Skeletal muscle satellite cell (primary cell): Measurements from ENCODE around the gene ZNF432.

ENCODE experiments used
- H3K27me3 ChIP-seq: 2 replicates; pipeline ENCODE4 v1.7.0; 2013; ENCODE audit warnings: low read length; ENCODE audit not compliant: control insufficient read depth, insufficient read depth
- H3K36me3 ChIP-seq: 2 replicates; pipeline ENCODE4 v1.7.0; 2013; ENCODE audit warnings: mild to moderate bottlenecking, control low read depth, low read length; ENCODE audit not compliant: insufficient read depth
- H3K4me1 ChIP-seq: 2 replicates; pipeline ENCODE4 v1.7.0; 2013; ENCODE audit warnings: low read length; ENCODE audit not compliant: control insufficient read depth, insufficient read depth
- H3K4me2 ChIP-seq: 2 replicates; pipeline ENCODE4 v1.7.0; 2013; ENCODE audit warnings: mild to moderate bottlenecking, low read length
- H3K4me3 ChIP-seq: 2 replicates; pipeline ENCODE4 v1.7.0; 2013; ENCODE audit warnings: low read length
- H3K9ac ChIP-seq: 2 replicates; pipeline ENCODE4 v1.7.0; 2013; ENCODE audit warnings: mild to moderate bottlenecking, low read depth, low read length, moderate library complexity
- H3K9me3 ChIP-seq: replicated peaks from 2 replicates; pipeline ENCODE4 v1.7.0; 2013; ENCODE audit warnings: mild to moderate bottlenecking, control low read depth, low read length

The ZNF432 gene

DNA sequence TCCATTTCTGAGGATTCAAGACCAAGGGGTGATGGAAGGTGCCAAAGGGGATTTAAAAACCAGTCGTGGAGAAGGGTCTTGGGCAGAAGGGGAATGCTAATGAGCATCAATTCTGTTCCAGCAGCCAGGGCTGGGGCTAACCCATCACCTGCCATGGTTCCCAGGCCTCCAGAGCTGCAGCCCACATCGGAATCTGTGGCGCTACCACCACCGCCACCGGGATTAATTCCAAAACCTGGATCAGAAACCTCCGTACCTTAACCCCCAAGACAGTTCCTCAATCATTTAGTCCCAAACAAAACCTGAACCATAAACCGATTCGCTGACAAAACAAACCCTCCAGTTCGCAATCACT lies 41.2 kb downstream of the ZNF432 start:
- peak overlapping the region; percentile 90 for H3K9ac ChIP-seq
- peak overlapping the region; percentile 98 for H3K4me3 ChIP-seq
- no peaks in the 10 kb centered on the region for H3K4me1 ChIP-seq

DNA sequence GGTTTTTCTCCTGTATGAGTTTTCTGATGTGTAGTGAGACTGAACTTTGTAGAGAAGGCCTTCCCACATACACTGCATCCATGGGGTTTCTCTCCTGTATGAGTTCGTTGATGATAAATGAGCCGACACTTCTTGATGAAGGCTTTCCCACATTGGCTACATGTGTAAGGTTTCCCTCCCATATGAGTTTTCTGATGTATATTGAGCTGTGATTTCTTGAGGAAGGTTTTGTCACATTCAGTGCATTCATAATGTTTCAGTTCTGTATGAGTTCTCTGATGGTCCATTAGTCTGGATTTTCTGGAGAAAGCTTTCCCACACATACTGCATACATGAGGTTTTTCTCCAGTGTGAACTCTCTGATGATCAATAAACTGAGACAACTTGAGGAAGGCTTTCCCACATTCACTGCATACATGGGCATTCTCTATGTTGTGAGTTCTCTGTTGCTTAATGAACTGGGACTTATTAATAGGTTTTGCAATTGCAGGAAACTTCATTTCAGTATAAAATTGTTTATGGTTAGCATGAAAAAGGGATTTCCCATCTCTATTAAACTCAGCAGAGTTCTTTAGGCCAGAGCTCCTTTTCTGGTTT lies 54.5 kb downstream of the ZNF432 start:
- Histone ChIP-seq H3K4me1 (no peaks in the 10 kb centered on the region), H3K4me3 (no peak overlapping the region), H3K9me3 (peaks cover 55% of the 10 kb centered on the region), H3K36me3 (peaks cover 65% of the 10 kb centered on the region), H3K27me3 (no peaks in the 10 kb centered on the region), H3K9ac (no peak overlapping the region), H3K4me2 (no peak overlapping the region)

More for the DNA sequence above, 41.2 kb downstream of the ZNF432 start:
- no peaks in the 10 kb centered on the region for H3K27me3 ChIP-seq
- peaks cover 6% of the 10 kb centered on the region for H3K36me3 ChIP-seq
- H3K9me3 ChIP-seq: no peaks in the 10 kb centered on the region
- peak overlapping the region; percentile 94 for H3K4me2 ChIP-seq

DNA sequence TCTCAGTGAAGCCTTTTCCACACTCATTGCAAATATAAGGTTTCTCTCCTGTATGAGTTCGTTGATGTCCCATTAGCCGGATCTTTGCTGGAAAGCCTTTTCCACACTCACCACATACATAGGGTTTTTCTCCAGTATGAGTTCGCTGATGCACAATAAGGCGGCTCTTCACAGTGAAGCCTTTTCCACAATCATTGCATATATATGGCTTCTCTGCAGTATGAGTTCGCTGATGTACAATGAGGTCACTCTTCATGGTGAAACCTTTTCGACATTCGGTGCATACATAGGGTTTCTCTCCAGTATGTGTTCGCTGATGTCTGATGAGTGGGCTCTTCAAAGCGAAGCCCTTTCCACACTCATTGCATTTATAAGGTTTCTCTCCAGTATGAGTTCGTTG lies 55.2 kb downstream of the ZNF432 start:
- peaks cover 57% of the 10 kb centered on the region for H3K36me3 ChIP-seq
- H3K27me3 ChIP-seq: no peaks in the 10 kb centered on the region
- peaks cover 58% of the 10 kb centered on the region for H3K9me3 ChIP-seq
- H3K4me3 ChIP-seq: no peak overlapping the region
- no peak overlapping the region for H3K9ac ChIP-seq
- no peaks in the 10 kb centered on the region for H3K4me1 ChIP-seq
- H3K4me2 ChIP-seq: no peak overlapping the region

DNA sequence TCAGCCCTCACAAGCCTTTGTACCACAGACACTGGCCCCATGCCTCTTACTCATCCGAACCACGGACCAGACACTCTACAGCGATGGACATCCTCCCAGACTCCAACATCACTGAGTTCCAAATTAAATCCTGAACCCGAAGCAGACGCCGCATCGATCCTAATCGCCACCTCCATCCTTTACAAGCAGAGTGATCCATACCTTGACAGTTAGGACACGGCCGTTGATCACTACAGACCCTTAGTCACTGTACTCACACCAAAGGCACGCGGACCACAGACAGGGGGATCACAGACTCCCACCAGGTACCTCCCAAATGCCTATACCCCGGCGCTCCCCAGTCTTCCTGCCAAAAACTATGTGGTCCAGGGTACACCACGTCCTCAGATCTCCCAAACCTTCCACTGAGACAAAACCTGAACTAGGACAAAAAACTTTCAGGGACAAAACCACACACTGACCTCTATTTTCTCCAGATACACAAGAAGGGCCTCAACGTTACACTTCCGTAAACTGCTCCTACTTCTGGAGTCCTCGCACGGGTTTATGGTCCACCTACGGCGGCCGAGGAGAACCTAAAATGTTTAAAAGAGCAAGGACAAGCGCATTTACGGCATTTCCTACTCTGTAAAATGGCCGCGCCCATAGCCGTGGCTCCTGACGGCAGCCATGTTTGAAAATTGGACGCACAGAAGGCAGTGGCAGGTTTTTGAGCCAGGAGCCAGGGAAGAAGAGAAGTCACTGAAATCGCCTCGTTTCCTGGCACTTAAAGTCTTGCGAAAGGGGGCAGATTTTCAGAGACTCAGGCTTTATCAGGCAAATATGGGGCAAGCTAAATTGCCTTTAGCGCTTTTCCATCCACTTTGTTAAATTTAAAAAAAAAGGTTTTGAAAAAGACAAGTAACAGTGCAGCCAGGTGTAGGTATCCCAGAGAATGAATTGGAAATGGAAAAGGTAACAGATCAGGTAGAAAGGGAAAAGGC lies 62.0 kb downstream of the ZNF432 start, which contains the start of gene ZNF350:
Gene ZNF350 (minus strand): TSS at position 532 of the 983 bp plus-strand sequence. CDS start 12,480 bp downstream, outside the sequence.
- H3K9me3 ChIP-seq: peaks cover 16% of the 10 kb centered on the region
- no peaks in the 10 kb centered on the region for H3K36me3 ChIP-seq
- peak within 1 kb of the TSS; percentile 87 for H3K4me2 ChIP-seq
- peak within 1 kb of the TSS; percentile 89 for H3K4me3 ChIP-seq
- no peaks in the 10 kb centered on the region for H3K27me3 ChIP-seq
- H3K9ac ChIP-seq: peak within 1 kb of the TSS; percentile 94
- H3K4me1 ChIP-seq: no peaks in the 10 kb centered on the region

DNA sequence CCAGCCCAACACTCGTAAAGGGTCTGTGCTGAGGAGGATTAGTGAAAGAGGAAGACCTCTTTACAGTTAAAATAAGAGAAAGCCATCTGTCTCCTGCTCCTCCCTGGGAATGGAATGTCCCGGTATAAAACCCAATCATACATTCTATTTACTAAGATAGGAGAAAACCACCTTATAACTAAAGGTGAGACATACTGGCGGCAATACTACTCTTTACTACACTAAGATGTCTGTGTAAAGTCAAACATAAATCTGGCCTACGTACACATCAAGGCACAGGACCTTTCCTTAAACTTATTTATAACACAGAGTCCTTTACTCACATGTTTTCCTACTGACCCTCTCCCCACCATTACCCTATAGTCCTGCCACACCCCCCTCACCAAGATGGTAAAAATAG lies 65.3 kb downstream of the ZNF432 start:
- no peak overlapping the region for H3K4me2 ChIP-seq
- no peak overlapping the region for H3K9ac ChIP-seq
- no peaks in the 10 kb centered on the region for H3K36me3 ChIP-seq
- H3K4me1 ChIP-seq: no peaks in the 10 kb centered on the region
- H3K9me3 ChIP-seq: peaks cover 8% of the 10 kb centered on the region
- H3K4me3 ChIP-seq: no peak overlapping the region
- no peaks in the 10 kb centered on the region for H3K27me3 ChIP-seq
